Neural cell (in vitro differentiated cells): Measurements from ENCODE around the gene PGA3. TPM values are rescaled to one million over a fixed set of nuclear protein-coding genes. Genes with fewer than 3 reads are reported as not detected.
"Not testable (repeated sequence)": the region's sequence is repeated elsewhere in the genome, so short reads cannot be mapped to it uniquely, and the experiment has no call there.

Source experiments
- H2AFZ ChIP-seq: fragments of 200-600, 300-800 bp; sonication (generic), shearing (Covaris generic); 2 replicates; pipeline ENCODE4 v1.6.0; 2014; ENCODE audit warnings: low read depth, mild to moderate bottlenecking, antibody characterized with exemption, low read length, moderate library complexity
- H3F3A ChIP-seq: fragments of 200-600 bp; shearing (Covaris generic); 2 replicates; pipeline ENCODE4 v1.6.1; 2016; ENCODE audit warnings: mild to moderate bottlenecking, moderate library complexity, mixed read lengths, antibody characterized with exemption, low read length; ENCODE audit not compliant: insufficient read depth, poor library complexity, severe bottlenecking
- H3K27ac ChIP-seq: fragments of 200-600, 300-800 bp; sonication (generic), shearing (Covaris generic); 2 replicates; pipeline ENCODE4 v1.5.1; 2014; ENCODE audit warnings: mild to moderate bottlenecking, low read length, moderate library complexity
- H3K27me3 ChIP-seq: fragments of 300-800, 200-600 bp; sonication (generic), shearing (Covaris generic); 2 replicates; pipeline ENCODE4 v1.6.0; 2014; ENCODE audit warnings: mild to moderate bottlenecking, low read depth, low read length, moderate library complexity; ENCODE audit not compliant: insufficient read depth
- H3K36me3 ChIP-seq: fragments of 300-800, 200-600 bp; sonication (generic), shearing (Covaris generic); 2 replicates; pipeline ENCODE4 v1.5.1; 2014; ENCODE audit warnings: mild to moderate bottlenecking, antibody characterized with exemption, low read length, moderate library complexity; ENCODE audit not compliant: insufficient read depth
- H3K4me2 ChIP-seq: fragments of 300-800, 200-600 bp; sonication (generic), shearing (Covaris generic); 2 replicates; pipeline ENCODE4 v1.6.0; 2014; ENCODE audit warnings: mild to moderate bottlenecking, low read length
- H3K4me3 ChIP-seq: fragments of 300-800, 200-600 bp; sonication (generic), shearing (Covaris generic); 2 replicates; pipeline ENCODE4 v1.5.1; 2014; ENCODE audit warnings: mild to moderate bottlenecking, low read length, moderate library complexity
- H3K79me2 ChIP-seq: fragments of 200-600 bp; shearing (Covaris generic); replicated peaks from 2 replicates; pipeline ENCODE4 v1.6.0; 2014; ENCODE audit warnings: mild to moderate bottlenecking, low read length, moderate library complexity; ENCODE audit not compliant: insufficient read depth
- H3K9ac ChIP-seq: fragments of 300-800, 200-600 bp; sonication (generic), shearing (Covaris generic); 2 replicates; pipeline ENCODE4 v1.6.1; 2016; ENCODE audit warnings: mild to moderate bottlenecking, low read length, mixed read lengths
- H3K9me2 ChIP-seq: fragments of 200-600 bp; shearing (Covaris generic); 2 replicates; pipeline ENCODE4 v1.6.1; 2016; ENCODE audit warnings: mild to moderate bottlenecking, low read length, mixed read lengths; ENCODE audit not compliant: insufficient read depth
- H3K9me3 ChIP-seq: fragments of 200-600, 300-800 bp; sonication (generic), shearing (Covaris generic); 2 replicates; pipeline ENCODE4 v1.6.1; 2016; ENCODE audit warnings: mild to moderate bottlenecking, mixed run types, low read length, moderate library complexity, mixed read lengths
- H4K20me1 ChIP-seq: fragments of 200-600 bp; shearing (Covaris generic); 2 replicates; pipeline ENCODE4 v1.6.1; 2016; ENCODE audit warnings: mild to moderate bottlenecking, mixed run types; ENCODE audit not compliant: insufficient read depth
- polyA plus RNA-seq: library from polyadenylated mRNA; depleted of rRNA; stranded (reverse); fragments of >200 nt; gene quantifications from 2 replicates; pipeline ENCODE4 v1.2.3, GENCODE V29; 2014

The PGA3 gene
- polyA plus RNA-seq, 1 donor from 2014 or later = not detected

- H3K9me3 ChIP-seq, H3F3A ChIP-seq, H3K4me2 ChIP-seq, H3K79me2 ChIP-seq, H3K27ac ChIP-seq, H3K36me3 ChIP-seq, H3K27me3 ChIP-seq, H3K4me3 ChIP-seq, H3K9ac ChIP-seq, H2AFZ ChIP-seq, H3K9me2 ChIP-seq, H4K20me1 ChIP-seq: not testable (repeated sequence)
These were observed 42.1 kb downstream of the PGA3 start for GRCh38 chr11:61245284-61245964.

- not testable (repeated sequence) for H3K79me2 ChIP-seq, H3K9me3 ChIP-seq
These were observed 44.8 kb downstream of the PGA3 start for GRCh38 chr11:61248071-61248470.

GRCh38 chr11:61249201-61249600, 45.9 kb downstream of the PGA3 start:
- not testable (repeated sequence) for H3K79me2 ChIP-seq, H3K4me3 ChIP-seq, H3K9me2 ChIP-seq, H3K4me2 ChIP-seq, H3K36me3 ChIP-seq, H3K9ac ChIP-seq, H4K20me1 ChIP-seq, H3K9me3 ChIP-seq, H2AFZ ChIP-seq, H3K27ac ChIP-seq, H3F3A ChIP-seq, H3K27me3 ChIP-seq

More at GRCh38 chr11:61248071-61248470, 44.8 kb downstream of the PGA3 start:
- H2AFZ ChIP-seq, H4K20me1 ChIP-seq, H3K4me3 ChIP-seq, H3K36me3 ChIP-seq, H3K9ac ChIP-seq, H3F3A ChIP-seq, H3K27ac ChIP-seq, H3K27me3 ChIP-seq, H3K4me2 ChIP-seq, H3K9me2 ChIP-seq: not testable (repeated sequence)

GRCh38 chr11:61250796-61251765, 47.8 kb downstream of the PGA3 start:
- not testable (repeated sequence) for H3K9me2 ChIP-seq

GRCh38 chr11:61252332-61252731, 49.0 kb downstream of the PGA3 start:
- H3F3A ChIP-seq, H3K9me2 ChIP-seq, H3K9ac ChIP-seq, H3K27me3 ChIP-seq, H3K79me2 ChIP-seq, H3K4me3 ChIP-seq, H4K20me1 ChIP-seq, H3K27ac ChIP-seq, H3K9me3 ChIP-seq, H3K36me3 ChIP-seq, H2AFZ ChIP-seq, H3K4me2 ChIP-seq: not testable (repeated sequence)

More at GRCh38 chr11:61250796-61251765, 47.8 kb downstream of the PGA3 start:
- H3K36me3 ChIP-seq, H3K79me2 ChIP-seq, H3F3A ChIP-seq, H3K9ac ChIP-seq, H3K9me3 ChIP-seq, H3K4me3 ChIP-seq, H2AFZ ChIP-seq, H3K27ac ChIP-seq, H4K20me1 ChIP-seq, H3K27me3 ChIP-seq, H3K4me2 ChIP-seq: not testable (repeated sequence)
